Measurements from ENCODE around the gene KCNK6. TPM values are rescaled to one million over a fixed set of nuclear protein-coding genes. Genes with fewer than 3 reads are reported as not detected.
A peak's percentile ranks its signal among the peaks of the same experiment; 100 is the strongest.

KCNK6 gene
- total RNA-seq, 2 donors from 2014 or later: 5.1 to 8.9 TPM

DNA sequence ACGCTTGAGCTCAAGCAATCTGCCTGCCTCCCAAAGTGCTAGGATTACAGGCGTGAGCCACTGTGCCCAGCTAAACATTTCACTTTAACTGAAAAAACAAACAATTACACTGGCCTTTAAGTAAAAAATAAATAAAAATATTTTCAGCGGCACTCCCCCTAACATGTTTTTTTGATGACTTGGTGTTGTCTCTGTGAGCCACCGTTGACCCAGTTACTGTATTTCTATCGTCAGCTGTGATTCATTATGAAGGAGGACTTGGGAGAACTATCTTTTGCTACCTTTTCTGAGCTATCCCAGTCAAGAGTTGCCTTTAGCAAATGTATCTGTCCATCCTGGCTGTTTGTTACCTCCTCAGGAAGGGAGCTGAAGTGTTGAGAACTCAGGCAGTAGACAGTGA lies 34.1 kb upstream of the KCNK6 start:
- Histone ChIP-seq H3K36me3 (ENCODE audit: control insufficient read depth, insufficient read depth, low read length) (peaks cover 67% of the 10 kb centered on the region), H3K27me3 (ENCODE audit: control insufficient read depth, insufficient read depth, low read length, poor library complexity, severe bottlenecking) (no peaks in the 10 kb centered on the region), H3K9ac (ENCODE audit: extremely low read depth, low read length, poor library complexity, severe bottlenecking) (no peak overlapping the region), H3K9me3 (ENCODE audit: control insufficient read depth, low read length) (no peaks in the 10 kb centered on the region), H3K4me1 (ENCODE audit: control insufficient read depth, insufficient read depth, low read length) (no peaks in the 10 kb centered on the region), H3K4me3 (ENCODE audit: low read length) (no peak overlapping the region), H3K27ac (ENCODE audit: low read depth, low read length) (no peak overlapping the region)
- TF ChIP-seq, protein P1, sequence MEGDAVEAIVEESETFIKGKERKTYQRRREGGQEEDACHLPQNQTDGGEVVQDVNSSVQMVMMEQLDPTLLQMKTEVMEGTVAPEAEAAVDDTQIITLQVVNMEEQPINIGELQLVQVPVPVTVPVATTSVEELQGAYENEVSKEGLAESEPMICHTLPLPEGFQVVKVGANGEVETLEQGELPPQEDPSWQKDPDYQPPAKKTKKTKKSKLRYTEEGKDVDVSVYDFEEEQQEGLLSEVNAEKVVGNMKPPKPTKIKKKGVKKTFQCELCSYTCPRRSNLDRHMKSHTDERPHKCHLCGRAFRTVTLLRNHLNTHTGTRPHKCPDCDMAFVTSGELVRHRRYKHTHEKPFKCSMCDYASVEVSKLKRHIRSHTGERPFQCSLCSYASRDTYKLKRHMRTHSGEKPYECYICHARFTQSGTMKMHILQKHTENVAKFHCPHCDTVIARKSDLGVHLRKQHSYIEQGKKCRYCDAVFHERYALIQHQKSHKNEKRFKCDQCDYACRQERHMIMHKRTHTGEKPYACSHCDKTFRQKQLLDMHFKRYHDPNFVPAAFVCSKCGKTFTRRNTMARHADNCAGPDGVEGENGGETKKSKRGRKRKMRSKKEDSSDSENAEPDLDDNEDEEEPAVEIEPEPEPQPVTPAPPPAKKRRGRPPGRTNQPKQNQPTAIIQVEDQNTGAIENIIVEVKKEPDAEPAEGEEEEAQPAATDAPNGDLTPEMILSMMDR (conservative IDR thresholded peaks at IDR 0.05): no peak
- no peak overlapping the region for H3K4me3 Mint-ChIP-seq
- H3K9me3 Mint-ChIP-seq: no peaks in the 10 kb centered on the region
- 95 to 98% methylated on average over 4 to 5 of the region's 5 CpGs for WGBS, 2 experiments (ENCODE audit: insufficient coverage in 1 of 2, insufficient read length in 1 of 2)
- H3K4me1 Mint-ChIP-seq: peaks cover 9% of the 10 kb centered on the region
- H3K27ac Mint-ChIP-seq: no peak overlapping the region
- no peaks in the 10 kb centered on the region for H3K27me3 Mint-ChIP-seq (ENCODE audit: insufficient read depth)
- DNase-seq: no peak
- H3K36me3 Mint-ChIP-seq (ENCODE audit: low read depth): peaks cover 62% of the 10 kb centered on the region

DNA sequence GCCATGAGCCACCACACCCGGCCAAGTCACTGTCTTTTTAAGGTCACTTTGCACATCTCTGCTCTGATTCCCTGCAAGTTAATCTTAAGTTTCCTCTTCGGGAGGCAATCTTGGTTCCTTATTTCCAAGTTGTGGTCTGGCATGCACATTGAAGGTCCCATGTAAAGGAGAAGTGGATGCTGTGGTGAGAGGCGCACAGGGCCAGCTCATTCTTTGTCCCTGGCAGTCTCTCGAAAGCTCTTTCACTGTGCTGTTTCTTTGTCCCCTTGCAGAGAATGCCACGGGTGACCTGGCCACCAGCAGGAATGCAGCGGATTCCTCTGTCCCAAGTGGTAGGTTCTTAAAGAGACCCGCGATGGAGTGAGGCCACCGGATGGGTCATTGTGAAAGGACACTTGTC lies 32.0 kb upstream of the KCNK6 start:
- no peaks in the 10 kb centered on the region for H3K27me3 Mint-ChIP-seq (ENCODE audit: insufficient read depth)
- H3K36me3 ChIP-seq (ENCODE audit: control insufficient read depth, insufficient read depth, low read length): peaks cover 72% of the 10 kb centered on the region
- H3K4me3 ChIP-seq (ENCODE audit: low read length): no peak overlapping the region
- no peaks in the 10 kb centered on the region for H3K9me3 ChIP-seq (ENCODE audit: control insufficient read depth, low read length)
- peak overlapping the region; percentile 63 for H3K27ac ChIP-seq (ENCODE audit: low read depth, low read length)
- TF ChIP-seq, protein P1 (conservative IDR thresholded peaks at IDR 0.05): no peak
- peaks cover under 1% of the 10 kb centered on the region for H3K4me1 Mint-ChIP-seq
- DNase-seq: no peak
- H3K27me3 ChIP-seq (ENCODE audit: control insufficient read depth, insufficient read depth, low read length, poor library complexity, severe bottlenecking): no peaks in the 10 kb centered on the region
- H3K27ac Mint-ChIP-seq: no peak overlapping the region
- H3K9me3 Mint-ChIP-seq: no peaks in the 10 kb centered on the region
- no peak overlapping the region for H3K4me3 Mint-ChIP-seq
- H3K36me3 Mint-ChIP-seq (ENCODE audit: low read depth): peaks cover 72% of the 10 kb centered on the region
- no peaks in the 10 kb centered on the region for H3K4me1 ChIP-seq (ENCODE audit: control insufficient read depth, insufficient read depth, low read length)
- H3K9ac ChIP-seq (ENCODE audit: extremely low read depth, low read length, poor library complexity, severe bottlenecking): no peak overlapping the region
- 91 to 93% methylated on average over 7 to 9 of the region's 9 CpGs for whole genome bisulfite sequencing, 2 experiments (ENCODE audit: insufficient coverage in 1 of 2, insufficient read length in 1 of 2)

GRCh38 chr19:38288123-38288855 lies 31.4 kb upstream of the KCNK6 start:
- TF ChIP-seq, protein P1 (conservative IDR thresholded peaks at IDR 0.05): no peak
- Mint-ChIP-seq H3K27me3 (ENCODE audit: insufficient read depth) (no peaks in the 10 kb centered on the region), H3K27ac (no peak overlapping the region), H3K4me3 (no peak overlapping the region), H3K4me1 (no peaks in the 10 kb centered on the region), H3K36me3 (ENCODE audit: low read depth) (peaks cover 77% of the 10 kb centered on the region), H3K9me3 (no peaks in the 10 kb centered on the region)
- Histone ChIP-seq H3K4me3 (ENCODE audit: low read length) (no peak overlapping the region), H3K27ac (ENCODE audit: low read depth, low read length) (peak overlapping the region; percentile 63), H3K9me3 (ENCODE audit: control insufficient read depth, low read length) (no peaks in the 10 kb centered on the region), H3K36me3 (ENCODE audit: control insufficient read depth, insufficient read depth, low read length) (peaks cover 76% of the 10 kb centered on the region), H3K27me3 (ENCODE audit: control insufficient read depth, insufficient read depth, low read length, poor library complexity, severe bottlenecking) (no peaks in the 10 kb centered on the region), H3K4me1 (ENCODE audit: control insufficient read depth, insufficient read depth, low read length) (no peaks in the 10 kb centered on the region), H3K9ac (ENCODE audit: extremely low read depth, low read length, poor library complexity, severe bottlenecking) (no peak overlapping the region)
- 91 to 96% methylated on average over 10 to 16 of the region's 16 CpGs for WGBS, 2 experiments (ENCODE audit: insufficient coverage in 1 of 2, insufficient read length in 1 of 2)
- DNase-seq: no peak
